ENCODE data around the gene ZNF579.
A peak's percentile ranks its signal among the peaks of the same experiment; 100 is the strongest.

ZNF579 gene

DNA sequence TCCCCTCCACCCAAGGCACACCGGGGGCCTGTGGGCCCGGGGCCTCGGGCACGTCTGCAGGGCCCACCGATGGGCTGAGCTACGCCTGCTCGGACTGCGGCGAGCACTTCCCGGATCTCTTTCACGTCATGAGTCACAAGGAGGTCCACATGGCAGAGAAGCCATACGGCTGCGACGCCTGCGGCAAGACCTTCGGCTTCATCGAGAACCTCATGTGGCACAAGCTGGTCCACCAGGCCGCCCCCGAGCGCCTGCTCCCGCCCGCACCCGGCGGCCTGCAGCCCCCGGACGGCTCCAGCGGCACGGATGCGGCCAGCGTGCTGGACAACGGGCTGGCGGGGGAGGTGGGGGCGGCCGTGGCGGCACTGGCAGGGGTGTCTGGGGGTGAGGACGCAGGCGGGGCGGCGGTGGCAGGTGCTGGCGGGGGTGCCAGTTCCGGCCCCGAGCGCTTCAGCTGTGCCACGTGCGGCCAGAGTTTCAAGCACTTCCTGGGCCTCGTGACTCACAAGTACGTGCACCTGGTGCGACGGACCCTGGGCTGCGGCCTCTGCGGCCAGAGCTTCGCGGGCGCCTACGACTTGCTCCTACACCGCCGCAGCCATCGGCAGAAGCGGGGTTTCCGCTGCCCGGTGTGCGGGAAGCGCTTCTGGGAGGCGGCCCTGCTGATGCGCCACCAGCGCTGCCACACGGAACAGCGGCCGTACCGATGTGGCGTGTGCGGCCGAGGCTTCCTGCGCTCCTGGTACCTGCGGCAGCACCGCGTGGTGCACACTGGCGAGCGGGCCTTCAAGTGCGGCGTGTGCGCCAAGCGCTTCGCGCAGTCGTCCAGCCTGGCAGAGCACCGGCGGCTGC lies 35.1 kb upstream of the ZNF579 start:
- no peak for ATAC-seq
- H3K4me1 Mint-ChIP-seq = peaks cover 25% of the 10 kb centered on the region

DNA sequence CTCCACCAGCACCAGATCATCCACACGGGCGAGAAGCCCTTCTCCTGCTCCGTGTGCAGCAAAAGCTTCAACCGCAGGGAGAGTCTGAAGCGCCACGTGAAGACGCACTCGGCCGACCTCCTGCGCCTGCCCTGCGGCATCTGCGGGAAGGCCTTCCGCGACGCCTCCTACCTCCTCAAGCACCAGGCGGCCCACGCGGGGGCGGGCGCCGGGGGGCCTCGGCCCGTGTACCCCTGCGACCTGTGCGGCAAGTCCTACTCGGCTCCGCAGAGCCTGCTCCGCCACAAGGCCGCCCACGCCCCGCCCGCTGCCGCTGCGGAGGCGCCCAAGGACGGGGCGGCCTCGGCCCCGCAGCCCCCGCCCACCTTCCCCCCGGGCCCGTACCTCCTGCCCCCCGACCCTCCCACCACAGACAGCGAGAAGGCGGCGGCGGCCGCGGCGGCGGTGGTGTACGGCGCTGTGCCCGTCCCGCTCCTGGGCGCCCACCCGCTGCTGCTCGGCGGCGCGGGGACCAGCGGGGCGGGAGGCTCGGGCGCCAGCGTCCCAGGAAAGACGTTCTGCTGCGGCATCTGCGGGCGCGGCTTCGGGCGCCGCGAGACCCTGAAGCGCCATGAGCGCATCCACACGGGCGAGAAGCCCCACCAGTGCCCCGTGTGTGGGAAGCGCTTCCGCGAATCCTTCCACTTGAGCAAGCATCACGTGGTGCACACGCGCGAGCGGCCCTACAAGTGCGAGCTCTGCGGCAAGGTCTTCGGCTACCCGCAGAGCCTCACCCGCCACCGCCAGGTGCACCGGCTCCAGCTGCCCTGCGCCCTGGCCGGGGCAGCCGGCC lies 34.3 kb upstream of the ZNF579 start:
- Mint-ChIP-seq H3K27ac (no peak overlapping the region), H3K36me3 (peaks cover 46% of the 10 kb centered on the region), H3K9me3 (no peaks in the 10 kb centered on the region), H3K4me1 (peaks cover 32% of the 10 kb centered on the region), H3K4me3 (no peak overlapping the region), H3K27me3 (no peaks in the 10 kb centered on the region)
- peak; percentile 58 for ATAC-seq

More for the DNA sequence above, 35.1 kb upstream of the ZNF579 start:
- no peak overlapping the region for H3K27ac Mint-ChIP-seq
- H3K4me3 Mint-ChIP-seq = no peak overlapping the region
- peaks cover 41% of the 10 kb centered on the region for H3K36me3 Mint-ChIP-seq
- H3K27me3 Mint-ChIP-seq = no peaks in the 10 kb centered on the region
- no peaks in the 10 kb centered on the region for H3K9me3 Mint-ChIP-seq

GRCh38 chr19:55613930-55614710 lies 33.5 kb upstream of the ZNF579 start:
- peak; percentile 57 for ATAC-seq
- peaks cover 54% of the 10 kb centered on the region for H3K36me3 Mint-ChIP-seq
- H3K9me3 Mint-ChIP-seq = no peaks in the 10 kb centered on the region
- H3K4me3 Mint-ChIP-seq = no peak overlapping the region
- H3K27me3 Mint-ChIP-seq = no peaks in the 10 kb centered on the region
- peaks cover 36% of the 10 kb centered on the region for H3K4me1 Mint-ChIP-seq
- no peak overlapping the region for H3K27ac Mint-ChIP-seq

- ATAC-seq = no peak
- H3K4me3 Mint-ChIP-seq = no peak overlapping the region
- no peaks in the 10 kb centered on the region for H3K27me3 Mint-ChIP-seq
- H3K36me3 Mint-ChIP-seq = peaks cover 54% of the 10 kb centered on the region
- peaks cover 40% of the 10 kb centered on the region for H3K4me1 Mint-ChIP-seq
- no peaks in the 10 kb centered on the region for H3K9me3 Mint-ChIP-seq
- no peak overlapping the region for H3K27ac Mint-ChIP-seq
Measured at GRCh38 chr19:55613396-55613795, 32.7 kb upstream of the ZNF579 start.

DNA sequence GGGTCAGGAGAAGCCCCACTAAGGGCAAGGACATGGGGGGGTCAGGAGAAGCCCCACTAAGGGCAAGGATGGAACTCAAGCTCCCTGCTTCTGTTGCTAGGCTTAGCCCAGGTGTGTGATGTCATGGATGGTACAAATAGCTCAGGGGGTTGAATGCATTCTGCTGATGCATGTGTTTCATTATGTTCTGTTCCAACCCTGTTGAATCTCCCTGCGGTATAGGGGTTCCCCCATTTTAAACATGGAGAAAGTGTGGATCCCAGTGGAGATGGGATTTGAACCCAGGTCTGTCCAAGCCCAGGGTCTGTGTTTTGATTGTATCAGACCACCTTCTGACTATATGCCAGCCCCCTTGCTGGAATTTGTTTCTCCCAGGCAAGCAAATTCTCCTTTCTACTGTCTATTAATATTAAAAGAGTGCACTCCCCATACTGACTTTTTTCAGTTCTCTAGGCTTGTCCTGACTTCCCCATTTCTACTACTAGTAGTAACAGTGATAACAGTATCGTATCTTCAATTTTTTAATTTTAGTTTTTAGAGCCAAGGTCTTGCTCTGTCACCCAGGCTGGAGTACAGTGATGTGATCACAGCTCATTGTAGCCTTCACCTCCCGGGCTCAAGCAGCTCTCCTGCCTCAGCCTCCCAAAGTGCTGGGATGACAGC lies 31.5 kb upstream of the ZNF579 start:
- ATAC-seq = peak; percentile 52
- Mint-ChIP-seq H3K27me3 (no peaks in the 10 kb centered on the region), H3K36me3 (peaks cover 55% of the 10 kb centered on the region), H3K4me3 (peak overlapping the region; percentile 57), H3K9me3 (no peaks in the 10 kb centered on the region), H3K27ac (peak overlapping the region; percentile 67), H3K4me1 (peaks cover 53% of the 10 kb centered on the region)

GRCh38 chr19:55611300-55611982 lies 30.8 kb upstream of the ZNF579 start:
- H3K27me3 Mint-ChIP-seq = no peaks in the 10 kb centered on the region
- peak overlapping the region; percentile 67 for H3K27ac Mint-ChIP-seq
- H3K36me3 Mint-ChIP-seq = peaks cover 54% of the 10 kb centered on the region
- no peaks in the 10 kb centered on the region for H3K9me3 Mint-ChIP-seq
- no peak for ATAC-seq
- H3K4me1 Mint-ChIP-seq = peaks cover 59% of the 10 kb centered on the region
- peak overlapping the region; percentile 57 for H3K4me3 Mint-ChIP-seq

GRCh38 chr19:55609326-55609725 lies 28.7 kb upstream of the ZNF579 start:
- Mint-ChIP-seq H3K4me1 (peaks cover 72% of the 10 kb centered on the region), H3K36me3 (peaks cover 50% of the 10 kb centered on the region), H3K4me3 (no peak overlapping the region)

DNA sequence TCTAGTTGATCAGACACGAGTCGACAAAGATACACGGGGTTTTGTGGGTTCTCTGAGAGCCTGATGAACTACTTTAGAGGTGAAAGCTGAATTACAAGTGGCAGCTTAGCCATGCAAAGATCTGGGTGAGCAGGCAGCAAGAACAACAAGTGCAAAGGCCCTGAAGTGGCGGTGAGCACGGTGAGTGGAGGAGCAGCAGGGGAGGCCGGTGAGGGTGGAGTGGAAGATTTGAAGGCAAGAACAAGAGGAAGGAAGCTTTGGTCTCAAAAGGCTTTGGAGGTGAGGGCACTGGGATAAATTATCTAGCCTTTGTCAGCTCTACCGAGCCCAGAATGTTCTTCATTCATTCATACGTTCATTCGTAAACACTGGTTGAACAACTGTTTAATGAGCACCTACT lies 26.2 kb upstream of the ZNF579 start:
- Mint-ChIP-seq H3K9me3 (no peaks in the 10 kb centered on the region), H3K36me3 (peaks cover 38% of the 10 kb centered on the region), H3K27me3 (no peaks in the 10 kb centered on the region), H3K4me1 (peaks cover 66% of the 10 kb centered on the region), H3K27ac (peak overlapping the region; percentile 87), H3K4me3 (peak overlapping the region; percentile 96)
- no peak for ATAC-seq

More at GRCh38 chr19:55609326-55609725, 28.7 kb upstream of the ZNF579 start:
- no peak for ATAC-seq
- Mint-ChIP-seq H3K27ac (no peak overlapping the region), H3K9me3 (no peaks in the 10 kb centered on the region), H3K27me3 (no peaks in the 10 kb centered on the region)

- Mint-ChIP-seq H3K4me1 (peaks cover 63% of the 10 kb centered on the region), H3K9me3 (no peaks in the 10 kb centered on the region), H3K4me3 (peak overlapping the region; percentile 96), H3K36me3 (peaks cover 38% of the 10 kb centered on the region), H3K27me3 (no peaks in the 10 kb centered on the region), H3K27ac (peak overlapping the region; percentile 87)
- no peak for ATAC-seq
Measured at GRCh38 chr19:55606471-55606787, 25.8 kb upstream of the ZNF579 start.

GRCh38 chr19:55605637-55606470 lies 25.2 kb upstream of the ZNF579 start, which contains the start of gene ZNF865:
ZNF865 (plus strand) TSS chr19:55605647; CDS start chr19:55613619, 7,972 bp downstream.
- Mint-ChIP-seq H3K36me3 (peaks cover 37% of the 10 kb centered on the region), H3K27ac (peak within 1 kb of the TSS; percentile 87), H3K27me3 (no peaks in the 10 kb centered on the region), H3K4me1 (peaks cover 62% of the 10 kb centered on the region), H3K9me3 (no peaks in the 10 kb centered on the region), H3K4me3 (peak within 1 kb of the TSS; percentile 96)
- peak; percentile 34 for ATAC-seq

GRCh38 chr19:55605207-55605636 lies 24.6 kb upstream of the ZNF579 start:
- ATAC-seq = peak; percentile 90
- Mint-ChIP-seq H3K4me3 (peak overlapping the region; percentile 96), H3K36me3 (peaks cover 31% of the 10 kb centered on the region), H3K27me3 (no peaks in the 10 kb centered on the region), H3K27ac (peak overlapping the region; percentile 87), H3K9me3 (no peaks in the 10 kb centered on the region), H3K4me1 (peaks cover 58% of the 10 kb centered on the region)

- no peaks in the 10 kb centered on the region for H3K27me3 Mint-ChIP-seq
- no peak for ATAC-seq
- peaks cover 22% of the 10 kb centered on the region for H3K36me3 Mint-ChIP-seq
- H3K27ac Mint-ChIP-seq = peak overlapping the region; percentile 22
- H3K9me3 Mint-ChIP-seq = peaks cover 2% of the 10 kb centered on the region
- peaks cover 55% of the 10 kb centered on the region for H3K4me1 Mint-ChIP-seq
- peak overlapping the region; percentile 96 for H3K4me3 Mint-ChIP-seq
Measured at GRCh38 chr19:55603581-55604292, 23.1 kb upstream of the ZNF579 start.

GRCh38 chr19:55603115-55603514 lies 22.5 kb upstream of the ZNF579 start:
- H3K27ac Mint-ChIP-seq = peak overlapping the region; percentile 22
- ATAC-seq = no peak
- H3K4me1 Mint-ChIP-seq = peaks cover 55% of the 10 kb centered on the region
- H3K9me3 Mint-ChIP-seq = peaks cover 4% of the 10 kb centered on the region
- H3K4me3 Mint-ChIP-seq = peak overlapping the region; percentile 49
- peaks cover 27% of the 10 kb centered on the region for H3K36me3 Mint-ChIP-seq
- no peaks in the 10 kb centered on the region for H3K27me3 Mint-ChIP-seq
